Natural killer cell (primary cell): ENCODE data around the gene PAAF1. TPM values are rescaled to one million over a fixed set of nuclear protein-coding genes. Genes with fewer than 3 reads are reported as not detected.

ENCODE experiments used
- ATAC-seq, 3 donors: fragments of 150-1000 bp in 2 of 3; fragments of 200-7000 bp in 1 of 3; cut with Tn5 transposase; 1 replicate in 1 of 3; 2 replicates in 2 of 3; pipeline ENCODE4 v1.10.0; 2021; ENCODE audit warnings: mild to moderate bottlenecking in 2 of 3, moderate library complexity in 2 of 3
- DNase-seq, 2 donors: peaks; one replicate each; pipeline versions ENCODE4 v3.0.0 to v3.0.0-alpha.2; 2013 to 2021; ENCODE audit warnings: mixed read lengths in 1 of 2
- H3K27ac ChIP-seq: one replicate; pipeline ENCODE4 v1.5.1; 2013; ENCODE audit warnings: mild to moderate bottlenecking, low read length
- H3K27me3 ChIP-seq: one replicate; pipeline ENCODE4 v1.6.1; 2013; ENCODE audit warnings: low read length; ENCODE audit not compliant: control insufficient read depth, insufficient read depth
- H3K36me3 ChIP-seq: one replicate; pipeline ENCODE4 v1.6.1; 2013; ENCODE audit warnings: low read length; ENCODE audit not compliant: control insufficient read depth, insufficient read depth
- H3K4me1 ChIP-seq: one replicate; pipeline ENCODE4 v1.6.1; 2013; ENCODE audit warnings: low read length; ENCODE audit not compliant: control insufficient read depth, insufficient read depth
- H3K4me3 ChIP-seq: one replicate; pipeline ENCODE4 v1.5.1; 2013; ENCODE audit warnings: low read length
- H3K9me3 ChIP-seq: one replicate; pipeline ENCODE4 v1.6.1; 2013; ENCODE audit warnings: low read length; ENCODE audit not compliant: control insufficient read depth, insufficient read depth
- H3K27ac Mint-ChIP-seq, 2 donors: one replicate each; pipeline ENCODE4 v1.8.0; 2022; ENCODE audit warnings: mild to moderate bottlenecking in 2 of 2, mixed read lengths in 2 of 2, moderate library complexity in 1 of 2
- H3K27me3 Mint-ChIP-seq, 2 donors: one replicate each; pipeline ENCODE4 v1.8.0; 2022; ENCODE audit warnings: low read depth in 2 of 2, mixed read lengths in 2 of 2
- H3K36me3 Mint-ChIP-seq: one replicate; pipeline ENCODE4 v1.8.0; 2022; ENCODE audit warnings: mixed read lengths
- H3K4me1 Mint-ChIP-seq, 2 donors: one replicate each; pipeline ENCODE4 v1.8.0; 2022; ENCODE audit warnings: mixed read lengths in 2 of 2
- H3K4me3 Mint-ChIP-seq: one replicate; pipeline ENCODE4 v1.8.0; 2022; ENCODE audit warnings: mild to moderate bottlenecking, moderate library complexity, mixed read lengths
- H3K9me3 Mint-ChIP-seq, 2 donors: one replicate each; pipeline ENCODE4 v1.8.0; 2022; ENCODE audit warnings: mixed read lengths in 2 of 2
- whole genome bisulfite sequencing: methylation state at CpG from one replicate; pipeline ENCODE4 v1.1.7; 2013; ENCODE audit warnings: missing lambda C conversion rate; ENCODE audit not compliant: insufficient coverage; 5-methylcytosine and 5-hydroxymethylcytosine counted together
- intact Hi-C: fragments of 100-400 bp; cut with micrococcal nuclease; formaldehyde crosslinking; loops from one replicate; pipeline ENCODE4 v1.14.2; 2022
- total RNA-seq, 4 donors: library from RNA; stranded (reverse); fragments of 120-200 nt in 1 of 4; gene quantifications; one replicate each; pipeline versions ENCODE4 v1.2.3 to v1.2.4, GENCODE V29; 2013 to 2022
- TF ChIP-seq, protein P1 (sequence below): fragments of 200-600 bp; IDR thresholded peaks from one replicate; pipeline ENCODE4 v1.8.0; 2022; ENCODE audit warnings: antibody characterized with exemption

PAAF1 gene
- total RNA-seq, 3 donors from 2014 or later (not counting 1 experiment from before 2014, with no cell fraction given): 12.0 to 14.9 (median 13.7) TPM

DNA sequence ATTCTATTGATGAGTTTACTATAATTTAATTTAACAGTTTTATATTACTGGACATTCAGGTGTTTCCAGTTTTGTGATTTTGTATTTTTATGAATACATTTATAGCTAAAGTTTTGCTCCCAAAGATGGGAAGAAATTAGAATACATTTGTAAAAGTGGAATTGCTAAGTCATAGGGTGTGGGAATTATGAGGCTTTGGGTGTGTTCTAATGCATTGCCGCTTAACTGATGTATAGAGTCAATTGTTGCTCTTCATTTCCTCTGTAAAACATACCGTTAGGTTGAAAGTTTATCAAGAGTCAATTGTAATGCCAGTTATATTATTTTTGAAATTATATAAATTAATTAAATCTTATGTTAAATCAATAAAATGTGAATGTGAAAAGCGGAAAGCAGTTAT, 16.2 kb downstream of the PAAF1 start:
- H3K27me3 ChIP-seq: no peaks in the 10 kb centered on the region
- H3K9me3 ChIP-seq: no peaks in the 10 kb centered on the region
- TF ChIP-seq, protein P1, sequence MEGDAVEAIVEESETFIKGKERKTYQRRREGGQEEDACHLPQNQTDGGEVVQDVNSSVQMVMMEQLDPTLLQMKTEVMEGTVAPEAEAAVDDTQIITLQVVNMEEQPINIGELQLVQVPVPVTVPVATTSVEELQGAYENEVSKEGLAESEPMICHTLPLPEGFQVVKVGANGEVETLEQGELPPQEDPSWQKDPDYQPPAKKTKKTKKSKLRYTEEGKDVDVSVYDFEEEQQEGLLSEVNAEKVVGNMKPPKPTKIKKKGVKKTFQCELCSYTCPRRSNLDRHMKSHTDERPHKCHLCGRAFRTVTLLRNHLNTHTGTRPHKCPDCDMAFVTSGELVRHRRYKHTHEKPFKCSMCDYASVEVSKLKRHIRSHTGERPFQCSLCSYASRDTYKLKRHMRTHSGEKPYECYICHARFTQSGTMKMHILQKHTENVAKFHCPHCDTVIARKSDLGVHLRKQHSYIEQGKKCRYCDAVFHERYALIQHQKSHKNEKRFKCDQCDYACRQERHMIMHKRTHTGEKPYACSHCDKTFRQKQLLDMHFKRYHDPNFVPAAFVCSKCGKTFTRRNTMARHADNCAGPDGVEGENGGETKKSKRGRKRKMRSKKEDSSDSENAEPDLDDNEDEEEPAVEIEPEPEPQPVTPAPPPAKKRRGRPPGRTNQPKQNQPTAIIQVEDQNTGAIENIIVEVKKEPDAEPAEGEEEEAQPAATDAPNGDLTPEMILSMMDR: no peak
- ATAC-seq (no peak), DNase-seq (no peak)
- Mint-ChIP-seq H3K27ac (no peak overlapping the region), H3K9me3 (no peaks in the 10 kb centered on the region), H3K27me3 (no peaks in the 10 kb centered on the region), H3K36me3 (peaks cover 16% of the 10 kb centered on the region), H3K4me1 (no peaks in the 10 kb centered on the region), H3K4me3 (no peak overlapping the region)
- no peak overlapping the region for H3K27ac ChIP-seq
- no peaks in the 10 kb centered on the region for H3K4me1 ChIP-seq
- H3K36me3 ChIP-seq: peaks cover 30% of the 10 kb centered on the region
- no peak overlapping the region for H3K4me3 ChIP-seq
- WGBS: 100% methylated on average over 2 of the region's 3 CpGs
- intact Hi-C loops: no loop called here

DNA sequence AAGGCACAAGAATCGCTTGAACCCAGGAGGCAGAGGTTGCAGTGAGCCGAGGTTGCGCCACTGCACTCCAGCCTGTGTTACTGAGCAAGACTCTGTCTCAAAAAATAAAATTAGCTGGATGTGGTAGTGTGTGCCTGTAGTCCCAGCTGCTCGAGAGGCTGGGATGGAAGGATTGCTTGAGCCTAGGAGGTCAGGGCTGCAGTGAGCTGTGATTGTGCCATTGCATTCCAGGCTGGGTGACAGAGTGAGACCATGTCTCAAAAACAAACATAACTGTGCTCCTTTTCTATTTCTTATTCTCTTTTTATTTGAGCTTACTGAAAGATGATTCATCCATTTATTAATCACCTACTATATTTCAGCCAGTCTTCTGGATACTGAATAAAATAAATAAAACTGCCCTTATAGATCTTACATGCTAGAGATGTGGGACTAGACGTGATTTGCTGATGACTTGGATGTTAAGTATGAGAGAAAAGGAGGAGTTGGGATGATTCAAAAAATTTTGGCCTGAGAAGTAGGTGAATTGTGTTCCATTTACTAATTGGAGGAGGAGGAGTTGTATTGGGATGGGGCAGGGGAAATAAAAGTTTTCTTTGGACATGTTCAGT, 18.0 kb downstream of the PAAF1 start:
- Histone ChIP-seq H3K27ac (no peak overlapping the region), H3K27me3 (no peaks in the 10 kb centered on the region), H3K9me3 (no peaks in the 10 kb centered on the region), H3K4me1 (no peaks in the 10 kb centered on the region), H3K36me3 (peaks cover 23% of the 10 kb centered on the region), H3K4me3 (no peak overlapping the region)
- H3K27me3 Mint-ChIP-seq: no peaks in the 10 kb centered on the region
- no peak overlapping the region for H3K4me3 Mint-ChIP-seq
- intact Hi-C loops: no loop called here
- H3K4me1 Mint-ChIP-seq: no peaks in the 10 kb centered on the region
- H3K27ac Mint-ChIP-seq: no peak overlapping the region
- H3K9me3 Mint-ChIP-seq: no peaks in the 10 kb centered on the region
- DNase-seq (no peak), ATAC-seq (no peak)
- WGBS: 89% methylated on average over 5 of the region's 5 CpGs
- TF ChIP-seq, protein P1: no peak
- peaks cover 4% of the 10 kb centered on the region for H3K36me3 Mint-ChIP-seq

DNA sequence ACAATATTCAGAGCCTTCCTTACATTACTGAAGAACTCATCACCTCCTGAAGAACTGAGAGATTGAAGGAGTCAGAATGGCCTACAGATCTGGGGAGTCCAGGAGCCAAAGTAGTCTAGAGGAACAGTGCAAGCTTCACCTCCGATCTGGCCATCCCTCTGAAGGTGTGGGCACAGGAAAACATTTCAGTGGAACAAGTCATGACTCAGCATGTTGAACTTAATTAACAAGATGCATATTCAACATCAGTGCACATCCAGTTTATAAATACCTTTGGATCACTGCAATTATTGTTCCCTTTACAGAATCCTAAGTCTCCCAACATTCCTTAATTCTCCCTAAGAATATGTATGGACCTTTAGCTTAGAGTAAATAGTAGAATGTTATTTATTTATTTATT, 25.5 kb downstream of the PAAF1 start:
- Mint-ChIP-seq H3K36me3 (no peaks in the 10 kb centered on the region), H3K27ac (no peak overlapping the region), H3K27me3 (no peaks in the 10 kb centered on the region), H3K9me3 (no peaks in the 10 kb centered on the region), H3K4me1 (no peaks in the 10 kb centered on the region), H3K4me3 (no peak overlapping the region)
- H3K4me3 ChIP-seq: no peak overlapping the region
- intact Hi-C loops: no loop called here
- no peak overlapping the region for H3K27ac ChIP-seq
- H3K4me1 ChIP-seq: no peaks in the 10 kb centered on the region
- WGBS: 95% methylated on average over 1 of the region's 1 CpG
- no peaks in the 10 kb centered on the region for H3K27me3 ChIP-seq
- TF ChIP-seq, protein P1: no peak
- ATAC-seq: no peak
- no peaks in the 10 kb centered on the region for H3K9me3 ChIP-seq
- peaks cover 19% of the 10 kb centered on the region for H3K36me3 ChIP-seq
- DNase-seq: no peak

DNA sequence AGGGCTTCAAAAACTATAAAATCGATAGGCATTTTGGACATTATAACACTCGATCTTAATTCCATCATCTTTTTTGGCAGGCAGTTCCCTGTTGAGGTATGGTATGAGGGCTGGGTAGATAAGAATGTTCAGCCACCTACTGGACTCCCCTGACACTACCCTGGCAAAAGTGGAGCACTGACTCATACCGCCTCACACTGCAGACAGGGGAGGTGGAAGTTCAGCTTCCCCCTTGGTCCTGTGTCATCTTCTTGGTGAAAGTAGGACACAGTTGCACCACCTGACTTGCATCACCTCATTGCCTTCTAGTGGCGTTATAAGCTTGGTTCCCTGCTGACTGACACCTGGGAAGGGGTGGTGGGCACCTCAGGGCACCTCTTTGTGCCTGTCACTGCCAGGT, 30.4 kb downstream of the PAAF1 start:
- TF ChIP-seq, protein P1: no peak
- no peaks in the 10 kb centered on the region for H3K27me3 ChIP-seq
- 90% methylated on average over 4 of the region's 4 CpGs for WGBS
- no peak overlapping the region for H3K4me3 ChIP-seq
- no peaks in the 10 kb centered on the region for H3K27me3 Mint-ChIP-seq
- ATAC-seq: peak; percentile 25 to 41 (median 29)
- no peak for DNase-seq
- no peaks in the 10 kb centered on the region for H3K4me1 Mint-ChIP-seq
- H3K36me3 Mint-ChIP-seq: peaks cover 7% of the 10 kb centered on the region
- H3K9me3 ChIP-seq: no peaks in the 10 kb centered on the region
- H3K4me1 ChIP-seq: no peaks in the 10 kb centered on the region
- H3K36me3 ChIP-seq: peaks cover 24% of the 10 kb centered on the region
- no peak overlapping the region for H3K27ac Mint-ChIP-seq
- H3K4me3 Mint-ChIP-seq: no peak overlapping the region
- H3K9me3 Mint-ChIP-seq: no peaks in the 10 kb centered on the region
- intact Hi-C loops: no loop called here
- no peak overlapping the region for H3K27ac ChIP-seq
